Measurements from ENCODE around the gene GLT1D1. TPM values are rescaled to one million over a fixed set of nuclear protein-coding genes. Genes with fewer than 3 reads are reported as not detected.
A peak's percentile ranks its signal among the peaks of the same experiment; 100 is the strongest.

GLT1D1 gene
- total and polyA plus RNA-seq, 2 of the 8 experiments (the other 6 are each of a cell fraction or from before 2014, with no cell fraction given): 1.5 to 3.6 TPM

DNA sequence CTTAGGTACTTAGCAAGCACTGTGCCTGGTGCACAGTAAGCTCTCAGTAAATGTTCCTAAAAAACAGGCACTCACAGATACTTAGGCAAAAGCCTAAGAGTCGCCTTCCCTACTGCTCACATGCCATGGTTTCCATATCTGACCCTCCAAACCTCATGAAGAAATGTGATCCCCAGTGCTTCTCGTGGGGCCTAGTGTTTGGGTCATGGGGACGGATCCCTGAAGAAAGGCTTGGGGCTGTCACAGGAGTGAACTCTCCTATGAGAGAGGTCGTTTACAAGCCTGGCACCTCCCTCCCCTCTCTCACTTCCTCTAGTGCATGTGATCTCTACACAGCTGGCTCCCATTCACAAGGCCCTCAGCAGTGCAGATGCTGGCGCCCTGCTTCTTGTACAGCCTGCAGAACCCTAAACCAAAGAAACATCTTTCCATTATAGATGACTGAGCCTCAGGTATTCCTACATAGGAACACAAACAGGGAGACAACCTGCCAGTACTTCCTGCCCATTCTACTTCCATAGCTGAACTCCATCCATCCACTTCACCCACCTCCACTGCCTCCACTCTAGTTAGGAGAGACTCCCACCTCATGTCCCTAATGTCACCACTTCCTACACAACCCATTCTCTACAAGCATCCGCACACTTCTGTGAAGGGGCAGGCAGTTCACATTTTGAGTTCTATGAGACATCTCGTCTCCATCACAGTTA is 32.4 kb upstream of the GLT1D1 start:
- H2AK5ac ChIP-seq (ENCODE audit: low read depth, low read length): peak overlapping the region; percentile 65; the same call in 1 of the 2 replicates
- CTCF ChIA-PET (ENCODE audit: partially characterized antibody): interaction anchor here (0.6 to 2.3 kb wide), 6 partner anchors 9 to 48 kb away, joined by 3 to 13 read pairs (median 4); no protein-coding TSS in a partner anchor
- peak overlapping the region in 1 of 2 experiments; percentile 23; a peak in 2 of 4 replicates for H3K4me2 ChIP-seq (ENCODE audit: insufficient read depth in 1 of 2, low read depth in 2 of 2, low read length in 2 of 2)
- no peak overlapping the region for H3K9ac ChIP-seq (replicated peaks in 1 of 4; ENCODE audit: extremely low read depth in 1 of 4, low read depth in 3 of 4, low read length in 3 of 4)
- H3K23me2 ChIP-seq (ENCODE audit: low read depth, low read length): peaks cover 9% of the 10 kb centered on the region; the same call in 1 of the 2 replicates
- H3K4me3 ChIP-seq (ENCODE audit: extremely low read depth in 1 of 4, insufficient read depth in 2 of 4, low read depth in 3 of 4, low read length in 4 of 4): no peak overlapping the region
- H3K9me3 ChIP-seq (ENCODE audit: insufficient read depth in 2 of 2, low read depth in 1 of 2, low read length in 1 of 2): no peaks in the 10 kb centered on the region
- peaks cover 26 to 71% of the 10 kb centered on the region in 2 experiments for H3K79me2 ChIP-seq (ENCODE audit: control insufficient read depth in 1 of 2, insufficient read depth in 2 of 2, low read length in 2 of 2)
- no peak overlapping the region for H3K23ac ChIP-seq (ENCODE audit: insufficient read length)
- H2BK12ac ChIP-seq (ENCODE audit: low read depth, low read length): no peak overlapping the region
- H2BK120ac ChIP-seq (replicated peaks; ENCODE audit: low read depth, low read length): no peak overlapping the region
- H2BK15ac ChIP-seq (ENCODE audit: low read length): no peak overlapping the region
- POLR2A ChIA-PET (ENCODE audit: partially characterized antibody): interaction anchor here (0.6 to 1.9 kb wide), 5 partner anchors 11 to 233 kb away, joined by 3 to 6 read pairs (median 4); no protein-coding TSS in a partner anchor
- peaks cover 7 to 30% (median 12%) of the 10 kb centered on the region in 4 experiments for H3K4me1 ChIP-seq (replicated peaks in 1 of 4; ENCODE audit: control insufficient read depth in 3 of 4, insufficient read depth in 4 of 4, low read length in 3 of 4)
- H3K4ac ChIP-seq (replicated peaks; ENCODE audit: insufficient read length, low read depth, low read length): no peak overlapping the region
- H3K56ac ChIP-seq (replicated peaks; ENCODE audit: insufficient read length, low read depth, low read length): no peak overlapping the region
- 84% methylated on average over 7 of the region's 7 CpGs; no CpG with 5 or more reads in 1 of the 2 experiments for WGBS, 2 experiments (ENCODE audit: extremely low coverage in 1 of 2, insufficient coverage in 1 of 2, insufficient read length in 1 of 2, insufficient replicate concordance in 2 of 2, low coverage in 1 of 2, low lambda C conversion rate in 2 of 2, missing lambda C conversion rate in 1 of 2)
- no peak for DNase-seq (ENCODE audit: low read depth in 1 of 2, low spot score in 2 of 2)
- no peak overlapping the region for H2BK20ac ChIP-seq (ENCODE audit: low read length)
- H2BK5ac ChIP-seq (ENCODE audit: low read depth, low read length): peak overlapping the region; percentile 35; the same call in 1 of the 2 replicates
- H3K27me3 ChIP-seq (replicated peaks in 1 of 4; ENCODE audit: control insufficient read depth in 3 of 4, extremely low read depth in 1 of 4, insufficient read depth in 3 of 4, low read length in 3 of 4): no peaks in the 10 kb centered on the region
- H3K36me3 ChIP-seq (ENCODE audit: control insufficient read depth in 2 of 4, insufficient read depth in 4 of 4, low read length in 3 of 4): peaks cover 0 to 8% (median 2%) of the 10 kb centered on the region in 4 experiments; a peak in 3 of 8 replicates
- no peak overlapping the region for H4K8ac ChIP-seq (ENCODE audit: extremely low read depth, insufficient read depth, low read length)
- peak overlapping the region; percentile 35 for H4K91ac ChIP-seq (replicated peaks; ENCODE audit: insufficient read length, low read length)
- peaks cover 11% of the 10 kb centered on the region for H3K79me1 ChIP-seq (ENCODE audit: low read depth, low read length)
- FAIRE-seq: no peak
- H2AFZ ChIP-seq (ENCODE audit: low read length): no peak overlapping the region
- peaks cover 18 to 32% of the 10 kb centered on the region in 2 experiments for H4K20me1 ChIP-seq (replicated peaks in 1 of 2; ENCODE audit: control insufficient read depth in 1 of 2, insufficient read depth in 2 of 2, low read length in 2 of 2)
- no peak overlapping the region for H3K27ac ChIP-seq (ENCODE audit: low read depth, low read length)
- no peak overlapping the region for H3K18ac ChIP-seq (ENCODE audit: extremely low read depth, low read length)
- H4K5ac ChIP-seq (ENCODE audit: insufficient read length, low read depth, low read length): no peak overlapping the region
- H3K14ac ChIP-seq (ENCODE audit: insufficient read length): no peak overlapping the region
- TF ChIP-seq SP4 (IDR thresholded peaks at IDR 0.05; ENCODE audit: low read length) (no peak), TBP (IDR thresholded peaks at IDR 0.05; ENCODE audit: low read depth, low read length) (no peak), NANOG (IDR thresholded peaks at IDR 0.05; ENCODE audit: insufficient read depth, low read depth, low read length, poor library complexity, severe bottlenecking) (no peak), ZNF274 (IDR thresholded peaks at IDR 0.05; ENCODE audit: borderline replicate concordance, extremely low read depth, low read length) (no peak), SP1 (IDR thresholded peaks at IDR 0.05; ENCODE audit: low read depth, low read length) (no peak), BCL11A (IDR thresholded peaks at IDR 0.05; ENCODE audit: low read depth in 2 of 2, low read length in 2 of 2) (no peak), GTF2F1 (IDR thresholded peaks at IDR 0.05; ENCODE audit: borderline replicate concordance, low read depth, low read length) (no peak), POU5F1 (IDR thresholded peaks at IDR 0.05; ENCODE audit: low read depth, low read length) (no peak), POLR2AphosphoS5 (IDR thresholded peaks at IDR 0.05; ENCODE audit: low read depth, low read length) (no peak), SUZ12 (IDR thresholded peaks at IDR 0.05; ENCODE audit: low read length) (no peak), JUND (IDR thresholded peaks at IDR 0.05; ENCODE audit: low read length) (no peak)
- TF ChIP-seq, protein P1, sequence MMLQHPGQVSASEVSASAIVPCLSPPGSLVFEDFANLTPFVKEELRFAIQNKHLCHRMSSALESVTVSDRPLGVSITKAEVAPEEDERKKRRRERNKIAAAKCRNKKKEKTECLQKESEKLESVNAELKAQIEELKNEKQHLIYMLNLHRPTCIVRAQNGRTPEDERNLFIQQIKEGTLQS (IDR thresholded peaks at IDR 0.05; ENCODE audit: insufficient read depth, low read depth, low read length): no peak

All from H1 (cell line).